HEK293T (cell line): Measurements from ENCODE around the gene TSPAN18.

Source experiments
- CTCF ChIA-PET: fragments of 350-600 bp; formaldehyde crosslinking; extraction: SDS; loops from one replicate; lab custom pipeline; 2021; ENCODE audit warnings: antibody characterized with exemption, inconsistent platforms; lab: Yijun Ruan, JAX
- POLR2A ChIA-PET: fragments of 350-600 bp; formaldehyde crosslinking; extraction: SDS; loops from one replicate; lab custom pipeline; 2020; ENCODE audit warnings: antibody characterized with exemption, inconsistent platforms; lab: Yijun Ruan, JAX
- DNase-seq: peaks from one replicate; pipeline ENCODE4 v3.0.0; 2012; ENCODE audit warnings: mixed read lengths; ENCODE audit errors: extremely low spot score
- ARNT ChIP-seq: fragments of 450-650 bp; IDR thresholded peaks from 2 replicates; pipeline ENCODE4 v1.6.1; 2017; ENCODE audit warnings: mild to moderate bottlenecking
- BHLHE40 ChIP-seq: fragments of 450-650 bp; IDR thresholded peaks from 2 replicates; pipeline ENCODE4 v1.6.1; 2016; ENCODE audit warnings: mild to moderate bottlenecking, moderate library complexity, borderline replicate concordance
- CTBP1 ChIP-seq: fragments of 450-650 bp; IDR thresholded peaks from 2 replicates; pipeline ENCODE4 v1.6.1; 2016; ENCODE audit warnings: borderline replicate concordance
- ELF4 ChIP-seq: fragments of 450-650 bp; IDR thresholded peaks from 2 replicates; pipeline ENCODE4 v1.6.1; 2017; ENCODE audit warnings: antibody characterized with exemption
- FOXA1 ChIP-seq: fragments of 450-650 bp; IDR thresholded peaks from 2 replicates; pipeline ENCODE4 v1.6.1; 2016; ENCODE audit warnings: mild to moderate bottlenecking
- FOXK2 ChIP-seq: fragments of 450-650 bp; IDR thresholded peaks from 2 replicates; pipeline ENCODE4 v1.6.1; 2016; ENCODE audit warnings: mild to moderate bottlenecking
- FOXM1 ChIP-seq: fragments of 450-650 bp; IDR thresholded peaks from 2 replicates; pipeline ENCODE4 v1.6.1; 2017; ENCODE audit warnings: mild to moderate bottlenecking, borderline replicate concordance
- HDGF ChIP-seq: fragments of 450-650 bp; IDR thresholded peaks from 2 replicates; pipeline ENCODE4 v1.6.1; 2017; ENCODE audit warnings: antibody characterized with exemption, borderline replicate concordance
- L3MBTL2 ChIP-seq: fragments of 450-650 bp; conservative IDR thresholded peaks from 2 replicates; pipeline ENCODE4 v1.6.1; 2016; ENCODE audit warnings: mild to moderate bottlenecking
- LEF1 ChIP-seq: fragments of 450-650 bp; IDR thresholded peaks from 2 replicates; pipeline ENCODE4 v1.6.1; 2017; ENCODE audit warnings: mild to moderate bottlenecking, borderline replicate concordance
- NFRKB ChIP-seq: fragments of 450-650 bp; IDR thresholded peaks from 2 replicates; pipeline ENCODE4 v1.6.1; 2016; ENCODE audit warnings: mild to moderate bottlenecking, moderate library complexity
- SP1 ChIP-seq: fragments of 450-650 bp; IDR thresholded peaks from 2 replicates; pipeline ENCODE4 v1.6.1; 2017
- SUZ12 ChIP-seq: fragments of 450-650 bp; IDR thresholded peaks from 2 replicates; pipeline ENCODE4 v1.6.1; 2016; ENCODE audit warnings: mild to moderate bottlenecking
- TARDBP ChIP-seq: fragments of 450-650 bp; IDR thresholded peaks from 2 replicates; pipeline ENCODE4 v1.6.1; 2016
- ZNF384 ChIP-seq: fragments of 450-650 bp; IDR thresholded peaks from 2 replicates; pipeline ENCODE4 v1.6.1; 2016
- TF ChIP-seq, protein P1 (sequence below): fragments of 450-650 bp; IDR thresholded peaks from 2 replicates; pipeline ENCODE4 v1.6.1; 2016

The TSPAN18 gene

DNA sequence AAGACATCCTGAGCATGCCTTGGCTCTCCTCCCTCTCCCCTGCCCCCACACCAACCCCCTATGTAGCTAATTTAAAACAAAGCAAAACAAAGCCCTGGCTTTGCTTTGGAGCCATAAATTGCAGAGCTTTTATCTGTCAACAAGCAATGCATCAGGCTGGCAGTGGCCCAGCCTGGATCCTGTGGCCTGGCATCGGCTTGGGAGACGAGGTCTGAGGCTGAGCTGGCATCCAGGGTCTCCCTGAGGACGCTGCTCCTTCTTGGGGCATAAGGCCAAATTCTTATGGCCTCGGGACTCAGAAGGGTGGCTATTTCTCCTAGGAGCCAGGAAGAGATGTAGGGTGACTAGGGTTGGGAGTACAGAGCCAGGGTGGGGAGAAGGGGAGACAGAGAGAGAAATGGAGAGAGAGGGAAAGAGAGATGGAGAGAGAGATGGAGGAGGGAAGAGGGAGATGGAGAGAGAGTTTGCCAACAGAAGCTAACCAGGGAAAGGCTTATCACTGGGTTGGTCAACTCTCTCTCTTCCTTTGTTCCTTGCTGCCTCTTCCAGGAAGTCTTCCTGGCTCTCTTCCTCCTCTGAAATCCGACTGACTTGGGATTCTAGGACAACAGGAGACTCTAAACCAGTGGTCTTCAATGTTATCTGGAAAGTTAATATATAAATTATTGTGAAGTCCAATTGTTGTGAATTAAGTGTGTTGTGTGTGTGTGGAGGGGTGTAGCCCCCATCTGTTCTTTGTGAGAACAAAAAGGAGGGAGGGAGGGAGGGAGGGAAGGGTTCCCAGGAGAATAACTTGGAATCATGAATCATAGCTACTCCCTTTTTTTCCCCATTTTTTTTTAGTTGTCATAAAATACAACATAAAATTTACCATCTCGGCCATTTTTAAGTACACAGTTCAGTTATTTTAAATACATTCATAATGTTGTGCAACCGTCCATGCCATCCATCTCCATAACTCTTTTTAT, 29.1 kb downstream of the TSPAN18 start:
- DNase-seq = no peak
- POLR2A ChIA-PET = no interaction called here
- TF ChIP-seq NFRKB (no peak), BHLHE40 (no peak), CTBP1 (no peak), FOXM1 (no peak), ZNF384 (no peak), FOXK2 (no peak), SUZ12 (no peak), L3MBTL2 (no peak), TARDBP (no peak), LEF1 (no peak), ELF4 (no peak), SP1 (no peak), FOXA1 (no peak), ARNT (no peak)
- TF ChIP-seq, protein P1, sequence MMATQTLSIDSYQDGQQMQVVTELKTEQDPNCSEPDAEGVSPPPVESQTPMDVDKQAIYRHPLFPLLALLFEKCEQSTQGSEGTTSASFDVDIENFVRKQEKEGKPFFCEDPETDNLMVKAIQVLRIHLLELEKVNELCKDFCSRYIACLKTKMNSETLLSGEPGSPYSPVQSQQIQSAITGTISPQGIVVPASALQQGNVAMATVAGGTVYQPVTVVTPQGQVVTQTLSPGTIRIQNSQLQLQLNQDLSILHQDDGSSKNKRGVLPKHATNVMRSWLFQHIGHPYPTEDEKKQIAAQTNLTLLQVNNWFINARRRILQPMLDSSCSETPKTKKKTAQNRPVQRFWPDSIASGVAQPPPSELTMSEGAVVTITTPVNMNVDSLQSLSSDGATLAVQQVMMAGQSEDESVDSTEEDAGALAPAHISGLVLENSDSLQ = no peak
- CTCF ChIA-PET = no interaction called here

DNA sequence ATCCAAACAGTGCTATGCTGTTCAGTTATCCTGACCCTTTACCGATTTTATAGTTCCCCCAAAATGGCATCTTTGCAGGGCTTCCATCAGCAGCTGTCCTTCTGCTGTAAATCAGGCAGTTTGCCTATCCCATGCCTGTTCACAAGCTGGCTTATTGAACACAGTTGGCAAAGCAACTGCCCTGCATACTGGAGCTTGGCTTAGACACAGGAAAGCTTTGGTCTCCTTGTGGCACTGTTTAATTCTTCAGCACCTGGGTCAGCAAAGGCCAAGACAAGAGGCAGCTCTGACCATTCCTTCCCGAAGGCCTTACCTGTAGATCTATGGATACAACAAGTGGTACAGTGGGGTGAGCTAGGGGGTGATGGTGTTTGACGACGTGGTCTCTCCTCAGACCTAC, 32.2 kb downstream of the TSPAN18 start:
- DNase-seq = no peak
- POLR2A ChIA-PET = no interaction called here
- TF ChIP-seq BHLHE40 = no peak
- no peak for TF ChIP-seq SP1
- TF ChIP-seq FOXM1 = no peak
- no peak for TF ChIP-seq FOXK2
- no peak for TF ChIP-seq LEF1
- no peak for TF ChIP-seq SUZ12
- no peak for TF ChIP-seq FOXA1
- TF ChIP-seq HDGF = no peak
- no peak for TF ChIP-seq CTBP1
- no peak for TF ChIP-seq TARDBP
- TF ChIP-seq ELF4 = no peak
- CTCF ChIA-PET = no interaction called here

DNA sequence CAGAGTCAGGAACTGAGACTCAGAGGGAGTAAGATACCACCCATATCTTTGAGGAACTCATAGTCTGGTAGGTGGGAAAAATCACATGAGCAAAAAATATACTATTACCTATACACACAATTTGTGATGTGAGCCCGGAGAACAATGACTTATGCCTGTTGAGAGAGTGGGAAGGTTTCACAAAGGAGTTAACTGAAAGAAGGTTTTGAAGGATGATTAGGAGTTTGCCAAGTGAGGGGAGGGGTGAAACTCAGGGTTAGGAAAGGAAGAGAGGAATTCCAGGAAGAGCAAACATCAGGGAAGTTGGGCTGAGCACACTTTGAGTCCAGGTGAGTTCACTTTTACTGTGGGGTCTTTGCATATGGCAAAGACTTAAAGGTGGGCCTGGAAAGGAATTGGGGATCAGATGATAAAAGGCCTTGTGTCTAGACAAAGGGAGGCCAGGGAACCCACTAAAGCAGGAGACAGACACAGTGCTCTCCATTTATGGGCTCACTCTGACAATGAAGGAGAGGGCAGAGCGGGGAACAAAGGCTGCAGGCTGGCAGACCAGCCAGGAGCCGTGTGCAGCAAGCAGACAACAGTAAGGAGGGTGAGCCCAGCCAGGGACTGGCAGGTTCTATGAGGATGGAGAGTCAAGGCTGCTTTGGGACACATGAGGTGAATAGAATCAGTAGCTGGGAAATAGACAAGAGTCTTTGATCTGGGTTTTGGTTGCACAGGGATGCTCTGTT, 33.1 kb downstream of the TSPAN18 start:
- DNase-seq = no peak
- TF ChIP-seq BHLHE40 = no peak
- TF ChIP-seq TARDBP = no peak
- ChIA-PET CTCF (interaction anchor here (0.7 to 1.7 kb wide), 3 partner anchors 14 to 152 kb away, joined by 4 to 7 read pairs (median 4); no protein-coding TSS in a partner anchor), POLR2A (no interaction called here)

DNA sequence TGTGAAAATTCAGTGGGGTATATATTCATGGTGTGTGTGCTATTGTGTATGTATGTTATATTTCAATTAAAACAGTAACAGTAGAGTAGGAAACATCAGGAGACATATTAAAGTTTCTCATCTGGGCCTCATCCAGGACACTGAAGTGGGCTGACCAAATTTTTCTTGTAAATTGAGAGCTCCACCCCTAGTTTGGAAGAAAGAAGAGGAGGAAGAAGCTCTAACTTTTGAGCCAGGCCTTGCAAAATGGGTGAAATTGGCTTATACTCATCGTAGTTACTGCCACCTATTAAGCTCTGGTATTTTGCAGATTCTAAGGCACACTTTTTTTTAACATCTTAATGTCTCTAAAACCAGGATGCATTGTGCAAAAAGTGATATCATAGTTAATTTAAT, 33.7 kb downstream of the TSPAN18 start:
- POLR2A ChIA-PET = no interaction called here
- no peak for DNase-seq
- CTCF ChIA-PET = interaction anchor here (0.7 to 1.7 kb wide), 4 partner anchors 13 to 151 kb away, joined by 3 to 7 read pairs (median 4); no protein-coding TSS in a partner anchor
- TF ChIP-seq ELF4 (no peak), FOXK2 (no peak), TARDBP (no peak), BHLHE40 (no peak), LEF1 (no peak)
- TF ChIP-seq, protein P1 = no peak

DNA sequence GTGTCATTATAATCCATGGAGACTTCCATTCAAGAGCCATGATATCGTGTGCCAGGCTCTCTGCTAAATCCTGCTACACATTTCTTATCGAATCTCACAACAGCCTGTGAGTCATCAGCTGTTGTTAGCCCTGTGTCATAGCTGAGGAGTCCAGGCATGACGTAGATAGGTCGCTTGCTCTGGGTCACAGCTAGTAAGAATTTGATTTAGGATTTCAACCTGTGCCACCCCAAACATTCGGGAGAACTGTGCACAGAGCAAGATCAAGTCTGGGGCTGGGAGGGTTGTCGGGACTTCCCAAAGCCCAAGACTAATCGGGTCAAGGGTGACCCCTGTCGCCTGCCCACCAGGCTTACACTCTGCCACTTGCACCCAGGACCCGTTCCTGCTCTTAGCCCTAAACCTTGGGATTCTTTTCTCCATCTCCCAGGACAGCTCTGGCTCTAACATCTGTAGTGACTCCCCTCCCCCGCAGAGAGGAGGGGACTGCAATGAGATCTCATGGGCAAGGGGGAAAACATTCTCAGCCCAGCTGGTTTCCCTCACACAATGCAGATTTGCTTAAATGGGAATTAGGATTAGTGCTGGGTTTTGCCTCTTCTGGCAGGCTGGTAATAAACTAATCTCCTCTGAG, 34.3 kb downstream of the TSPAN18 start:
- no peak for DNase-seq
- no peak for TF ChIP-seq ELF4
- no peak for TF ChIP-seq FOXM1
- TF ChIP-seq L3MBTL2 = no peak
- TF ChIP-seq HDGF = no peak
- no peak for TF ChIP-seq TARDBP
- TF ChIP-seq NFRKB = no peak
- no peak for TF ChIP-seq BHLHE40
- no peak for TF ChIP-seq SP1
- ChIA-PET CTCF (interaction anchor here (0.9 to 1.7 kb wide), 3 partner anchors 12 to 138 kb away, joined by 3 to 7 read pairs (median 4); no protein-coding TSS in a partner anchor), POLR2A (no interaction called here)

DNA sequence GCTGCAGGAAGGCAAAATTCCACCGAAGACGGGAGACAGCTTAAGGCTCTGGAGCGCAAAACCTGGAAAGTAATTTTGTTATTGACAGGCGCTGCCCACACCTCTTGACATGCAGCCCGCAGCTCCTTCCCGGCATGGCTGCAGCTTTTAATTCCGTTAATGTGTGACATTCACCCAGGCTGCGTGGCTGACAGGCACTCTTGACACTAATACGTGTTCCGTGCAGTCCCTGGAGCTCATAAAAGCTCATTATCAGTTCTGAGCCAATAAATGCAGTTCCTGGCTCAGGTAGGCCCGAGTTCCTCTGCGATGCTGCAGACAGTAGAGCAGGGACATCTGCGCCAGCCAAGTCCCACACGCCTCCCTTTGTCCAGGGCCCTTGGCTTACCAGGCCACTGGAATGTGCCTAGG, 34.8 kb downstream of the TSPAN18 start:
- no peak for DNase-seq
- CTCF ChIA-PET = interaction anchor here (1.4 to 1.7 kb wide), 2 partner anchors 12 to 14 kb away, joined by 4 to 7 read pairs; no protein-coding TSS in a partner anchor
- TF ChIP-seq CTBP1 = no peak
- no peak for TF ChIP-seq ZNF384
- no peak for TF ChIP-seq L3MBTL2
- no peak for TF ChIP-seq BHLHE40
- POLR2A ChIA-PET = no interaction called here
